Lower leg skin (tissue), 3 donors: ENCODE results near the gene CDSN.

Experiments used
- CTCF ChIP-seq, 3 donors: fragments of 450-650 bp; IDR thresholded peaks; one replicate each; pipeline ENCODE4 v1.5.1; 2016; ENCODE audit warnings: antibody characterized with exemption in 3 of 3, mild to moderate bottlenecking in 3 of 3, moderate library complexity in 2 of 3
- POLR2A ChIP-seq, 2 donors: fragments of 450-650 bp; IDR thresholded peaks; one replicate each; pipeline ENCODE4 v1.6.1; 2016 to 2017; ENCODE audit warnings: antibody characterized with exemption in 2 of 2, mild to moderate bottlenecking in 1 of 2, moderate library complexity in 1 of 2

DNA sequence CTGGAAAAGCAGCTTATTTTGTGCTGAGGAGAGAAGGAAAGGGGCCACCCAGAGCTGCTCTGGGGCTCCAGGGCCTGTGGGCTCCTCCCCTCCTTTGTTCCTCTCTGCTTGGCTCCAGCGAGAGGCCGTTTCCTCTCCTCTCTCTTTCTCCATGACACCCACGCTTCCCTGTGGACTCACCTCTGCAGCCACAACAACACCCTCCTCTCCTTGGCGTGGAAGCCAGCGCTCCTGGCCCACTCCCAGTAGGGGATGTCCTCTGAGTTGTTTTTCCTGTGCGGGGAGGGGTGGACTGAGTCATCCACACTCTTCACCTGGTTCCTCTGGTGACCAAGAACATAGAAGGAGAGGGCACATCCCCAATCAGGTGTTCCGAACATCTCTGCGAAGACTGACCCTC, 4.9 kb upstream of the CDSN start:
- TF ChIP-seq CTCF (IDR thresholded peaks at IDR 0.05), result no peak
- no peak for TF ChIP-seq POLR2A (IDR thresholded peaks at IDR 0.05)
